Left kidney (tissue), 2 donors: ENCODE results near the gene ZNF444. TPM values are rescaled to one million over a fixed set of nuclear protein-coding genes. Genes with fewer than 3 reads are reported as not detected.
"Not testable (repeated sequence)": the region's sequence is repeated elsewhere in the genome, so short reads cannot be mapped to it uniquely, and the experiment has no call there.

Experiments
- DNase-seq: peaks from one replicate; pipeline ENCODE4 v3.0.0-alpha.2; 2013
- polyA plus RNA-seq: library from polyadenylated mRNA; unstranded; fragments of 120-200 nt; gene quantifications from one replicate; pipeline ENCODE4 v1.2.1, GENCODE V29; 2013; ENCODE audit not compliant: insufficient read length

Gene ZNF444
- polyA plus RNA-seq, 1 donor: 28.5 TPM

GRCh38 chr19:56144376-56144775, 3.3 kb downstream of the ZNF444 start:
- DNase-seq: no peak

- DNase-seq: no peak
These were observed 3.7 kb downstream of the ZNF444 start for GRCh38 chr19:56144831-56145230.

GRCh38 chr19:56145698-56146097, 4.6 kb downstream of the ZNF444 start:
- no peak for DNase-seq

GRCh38 chr19:56146904-56147303, 5.8 kb downstream of the ZNF444 start:
- DNase-seq: no peak

GRCh38 chr19:56147307-56147706, 6.2 kb downstream of the ZNF444 start:
- no peak for DNase-seq

- DNase-seq: no peak
These were observed 7.0 kb downstream of the ZNF444 start for GRCh38 chr19:56148096-56148495.

- DNase-seq: not testable (repeated sequence)
These were observed 8.0 kb downstream of the ZNF444 start for GRCh38 chr19:56148955-56149655.

GRCh38 chr19:56149656-56150038, 8.6 kb downstream of the ZNF444 start:
- DNase-seq: no peak

GRCh38 chr19:56150358-56150757, 9.3 kb downstream of the ZNF444 start:
- no peak for DNase-seq

GRCh38 chr19:56152644-56153043, 11.6 kb downstream of the ZNF444 start:
- DNase-seq: no peak

- no peak for DNase-seq
These were observed 12.4 kb downstream of the ZNF444 start for GRCh38 chr19:56153507-56153906.

GRCh38 chr19:56155124-56155687, 14.1 kb downstream of the ZNF444 start:
- DNase-seq: no peak

- no peak for DNase-seq
These were observed 15.7 kb downstream of the ZNF444 start for GRCh38 chr19:56156768-56157167.

GRCh38 chr19:56158170-56158757, 17.2 kb downstream of the ZNF444 start:
- DNase-seq: no peak

GRCh38 chr19:56159009-56159559, 18.0 kb downstream of the ZNF444 start:
- no peak for DNase-seq

GRCh38 chr19:56159622-56160271, 18.7 kb downstream of the ZNF444 start:
- no peak for DNase-seq

- no peak for DNase-seq
These were observed 20.4 kb downstream of the ZNF444 start for GRCh38 chr19:56161534-56161933.

- no peak for DNase-seq
These were observed 21.2 kb downstream of the ZNF444 start for GRCh38 chr19:56162258-56162657.

- DNase-seq: no peak
These were observed 22.0 kb downstream of the ZNF444 start for GRCh38 chr19:56163097-56163496.

GRCh38 chr19:56167064-56167578, 26.0 kb downstream of the ZNF444 start:
- no peak for DNase-seq

- DNase-seq: no peak
These were observed 29.2 kb downstream of the ZNF444 start for GRCh38 chr19:56170261-56170660.

GRCh38 chr19:56174086-56174485, 33.0 kb downstream of the ZNF444 start:
- no peak for DNase-seq

- DNase-seq: no peak
These were observed 33.5 kb downstream of the ZNF444 start for GRCh38 chr19:56174550-56174949.
